Nephron (organoid): ENCODE measurements around the gene TMEM100.

Experiments
- H3K27ac Mint-ChIP-seq, 3 experiments: 2 replicates each; pipeline ENCODE4 v1.8.0; 2020; ENCODE audit warnings: mixed read lengths in 3 of 3, mild to moderate bottlenecking in 2 of 3, moderate library complexity in 1 of 3
- H3K27me3 Mint-ChIP-seq: 2 replicates; pipeline ENCODE4 v1.8.0; 2021; ENCODE audit warnings: low read depth, mild to moderate bottlenecking, moderate library complexity, mixed read lengths
- H3K36me3 Mint-ChIP-seq: 2 replicates; pipeline ENCODE4 v1.8.0; 2020; ENCODE audit warnings: low read depth, mixed read lengths
- H3K4me1 Mint-ChIP-seq: 2 replicates; pipeline ENCODE4 v1.8.0; 2020; ENCODE audit warnings: mixed read lengths
- H3K4me3 Mint-ChIP-seq, 3 experiments: 2 replicates each; pipeline ENCODE4 v1.8.0; 2020; ENCODE audit warnings: mild to moderate bottlenecking in 3 of 3, mixed read lengths in 3 of 3, moderate library complexity in 2 of 3
- H3K9me3 Mint-ChIP-seq: 2 replicates; pipeline ENCODE4 v1.8.0; 2020; ENCODE audit warnings: mixed read lengths
- CTCF ChIP-seq, 3 experiments: fragments of 200-600 bp; sonication (generic); IDR thresholded peaks; one replicate each; pipeline ENCODE4 v1.5.0; 2021; ENCODE audit warnings: antibody characterized with exemption in 3 of 3; ENCODE audit not compliant: unreplicated experiment in 3 of 3

The TMEM100 gene

DNA sequence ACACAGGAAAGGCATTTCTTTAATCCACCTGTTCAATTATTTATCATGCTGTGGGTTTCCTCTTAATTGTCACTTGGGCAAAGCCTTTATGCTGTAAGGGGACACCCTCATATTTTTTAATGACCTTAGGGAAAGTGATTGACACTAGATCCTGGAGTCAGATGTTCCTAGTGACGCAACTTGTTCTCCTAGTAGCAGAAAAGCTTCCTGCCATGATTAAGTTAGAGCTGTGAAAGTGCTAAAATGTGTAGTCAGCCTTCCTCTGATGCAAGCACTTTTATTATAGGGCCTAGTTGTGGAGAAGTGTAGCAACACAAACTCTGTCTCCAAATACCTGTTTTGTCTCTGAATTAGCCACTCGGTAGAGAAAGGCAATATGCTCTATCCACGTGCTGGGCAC, 12.3 kb downstream of the TMEM100 start:
- Mint-ChIP-seq H3K4me3 (no peak overlapping the region), H3K36me3 (no peaks in the 10 kb centered on the region), H3K27ac (peak overlapping the region; percentile 4 to 23 (median 21)), H3K27me3 (peaks cover 18% of the 10 kb centered on the region), H3K4me1 (peaks cover 18% of the 10 kb centered on the region), H3K9me3 (no peaks in the 10 kb centered on the region)
- no peak for TF ChIP-seq CTCF (IDR thresholded peaks at IDR 0.05; ENCODE audit: unreplicated experiment in 3 of 3)

DNA sequence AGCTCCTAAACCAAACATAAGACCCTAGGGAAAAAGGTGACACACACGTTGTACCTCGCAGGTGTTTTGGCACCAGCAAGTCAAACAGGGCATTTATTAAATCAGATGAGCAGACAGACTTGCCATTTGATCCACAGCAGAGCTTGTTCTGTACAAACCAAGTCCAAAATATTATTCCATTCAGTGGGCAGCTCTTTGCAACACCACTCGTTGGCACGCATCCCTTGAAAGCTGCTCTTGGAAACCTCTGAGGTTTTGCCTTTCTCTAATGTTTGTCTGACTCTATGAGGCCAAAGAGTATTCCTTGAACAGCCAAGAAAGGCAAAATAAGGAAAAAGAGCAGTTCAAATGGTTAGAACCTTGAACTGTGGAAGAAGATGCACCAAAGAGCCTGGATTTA, 12.7 kb downstream of the TMEM100 start:
- H3K9me3 Mint-ChIP-seq: no peaks in the 10 kb centered on the region
- H3K27ac Mint-ChIP-seq: no peak overlapping the region
- peaks cover 18% of the 10 kb centered on the region for H3K27me3 Mint-ChIP-seq
- no peaks in the 10 kb centered on the region for H3K36me3 Mint-ChIP-seq
- peaks cover 18% of the 10 kb centered on the region for H3K4me1 Mint-ChIP-seq
- H3K4me3 Mint-ChIP-seq: no peak overlapping the region
- no peak for TF ChIP-seq CTCF (IDR thresholded peaks at IDR 0.05; ENCODE audit: unreplicated experiment in 3 of 3)

GRCh38 chr17:55709440-55709839, 13.2 kb downstream of the TMEM100 start:
- Mint-ChIP-seq H3K9me3 (no peaks in the 10 kb centered on the region), H3K4me3 (no peak overlapping the region), H3K36me3 (no peaks in the 10 kb centered on the region), H3K4me1 (peaks cover 18% of the 10 kb centered on the region), H3K27ac (no peak overlapping the region), H3K27me3 (peaks cover 18% of the 10 kb centered on the region)
- no peak for TF ChIP-seq CTCF (IDR thresholded peaks at IDR 0.05; ENCODE audit: unreplicated experiment in 3 of 3)

- TF ChIP-seq CTCF (IDR thresholded peaks at IDR 0.05; ENCODE audit: unreplicated experiment in 3 of 3): no peak
- Mint-ChIP-seq H3K27me3 (peaks cover 18% of the 10 kb centered on the region), H3K9me3 (peaks cover 2% of the 10 kb centered on the region), H3K36me3 (no peaks in the 10 kb centered on the region), H3K27ac (no peak overlapping the region), H3K4me3 (no peak overlapping the region), H3K4me1 (peaks cover 18% of the 10 kb centered on the region)
Measured at GRCh38 chr17:55708175-55708974, 14.3 kb downstream of the TMEM100 start.

DNA sequence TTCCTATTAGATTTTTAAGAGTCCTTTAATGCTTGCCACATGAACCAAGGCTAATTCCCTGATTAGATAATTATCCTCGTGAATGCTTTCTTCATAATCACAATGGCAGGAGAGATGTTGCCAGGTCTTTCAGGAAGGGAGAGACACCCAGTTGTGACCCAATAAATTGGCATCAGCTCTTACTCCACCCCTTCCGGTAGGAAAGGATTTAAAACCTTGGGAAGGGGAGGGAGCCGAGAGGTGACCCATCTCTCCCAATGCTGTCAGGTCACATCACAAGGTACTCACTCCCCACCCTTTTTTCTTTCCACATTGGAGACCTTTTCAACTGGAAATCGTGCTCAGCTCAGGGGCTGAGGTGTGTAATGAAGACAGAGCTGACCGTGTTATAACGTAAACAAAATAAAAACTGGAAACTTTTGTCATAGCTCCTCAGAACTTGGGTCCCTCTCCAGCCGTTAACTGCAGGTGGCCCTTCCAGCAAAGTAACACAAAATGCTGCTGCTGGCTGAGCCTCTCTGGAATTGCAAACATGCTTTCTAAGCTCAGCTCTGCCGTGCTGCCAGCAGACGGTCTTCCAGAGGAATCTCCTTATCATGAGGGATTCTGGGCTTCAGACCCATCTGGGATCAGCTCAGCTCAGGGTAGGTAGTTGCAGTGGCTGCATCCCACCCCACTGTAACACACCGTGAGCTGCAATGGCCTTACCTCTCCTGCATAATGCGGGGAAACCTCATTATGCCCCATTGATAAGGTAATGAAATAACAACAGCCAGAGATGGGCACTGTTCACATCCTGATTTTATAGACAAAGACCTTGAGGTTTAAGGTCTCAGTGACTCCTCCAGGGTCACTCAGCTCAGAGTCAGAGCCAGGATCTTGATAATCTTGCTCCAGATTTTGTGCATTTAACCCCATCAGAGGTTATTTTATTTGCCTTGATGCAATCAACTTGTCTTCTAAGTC, 15.6 kb downstream of the TMEM100 start:
- Mint-ChIP-seq H3K4me3 (no peak overlapping the region), H3K36me3 (no peaks in the 10 kb centered on the region), H3K9me3 (peaks cover 2% of the 10 kb centered on the region), H3K27me3 (peaks cover 18% of the 10 kb centered on the region), H3K27ac (no peak overlapping the region), H3K4me1 (peaks cover 18% of the 10 kb centered on the region)
- TF ChIP-seq CTCF (IDR thresholded peaks at IDR 0.05; ENCODE audit: unreplicated experiment in 3 of 3): no peak
